NCI-H524 treated with DMSO at 0.1 percent for 48 hours (cell line): ENCODE measurements around the gene ZNF738.
"Not testable (repeated sequence)": the region's sequence is repeated elsewhere in the genome, so short reads cannot be mapped to it uniquely, and the experiment has no call there.

Experiments used
- DNase-seq: peaks from one replicate; lab custom pipeline; 2025; lab: John Stamatoyannopoulos, UW

The ZNF738 gene

DNA sequence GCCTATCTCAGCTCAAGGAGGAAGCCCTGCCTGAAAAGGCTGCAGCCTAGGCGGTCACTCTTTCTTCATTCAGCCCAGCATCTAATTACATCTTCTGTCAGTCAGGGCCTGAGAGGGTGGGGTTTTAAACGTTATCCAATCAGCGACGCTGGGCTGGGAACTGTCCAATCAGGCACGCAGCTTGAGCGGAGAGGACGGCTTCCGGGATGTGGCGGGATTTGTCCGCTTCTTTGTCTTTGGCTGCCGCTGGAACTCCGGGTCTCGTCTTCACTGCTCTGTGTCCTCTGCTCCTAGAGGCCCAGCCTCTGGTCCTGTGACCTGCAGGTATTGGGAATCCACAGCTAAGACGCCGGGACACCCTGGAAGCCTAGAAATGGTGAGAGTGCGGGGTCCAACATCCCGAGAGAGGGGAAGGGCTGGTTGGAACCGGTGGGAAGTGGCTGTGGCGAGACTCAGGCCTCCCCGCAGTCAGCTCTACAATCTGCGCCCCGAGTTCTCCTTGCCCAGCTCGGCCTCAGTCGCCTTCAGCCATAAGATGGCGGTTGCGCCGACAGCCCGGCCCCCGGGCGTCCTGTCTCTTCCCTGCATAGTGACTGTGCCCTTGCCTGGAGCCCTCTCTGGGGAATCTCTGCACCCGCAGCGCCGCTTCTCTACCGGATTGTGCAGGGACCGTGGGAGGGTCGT lies at the start of gene ZNF738:
ZNF738 (plus strand) TSS at position 233 of the 684 bp plus-strand sequence; CDS start at position 374, 141 bp downstream.
- DNase-seq: peak; percentile 93

DNA sequence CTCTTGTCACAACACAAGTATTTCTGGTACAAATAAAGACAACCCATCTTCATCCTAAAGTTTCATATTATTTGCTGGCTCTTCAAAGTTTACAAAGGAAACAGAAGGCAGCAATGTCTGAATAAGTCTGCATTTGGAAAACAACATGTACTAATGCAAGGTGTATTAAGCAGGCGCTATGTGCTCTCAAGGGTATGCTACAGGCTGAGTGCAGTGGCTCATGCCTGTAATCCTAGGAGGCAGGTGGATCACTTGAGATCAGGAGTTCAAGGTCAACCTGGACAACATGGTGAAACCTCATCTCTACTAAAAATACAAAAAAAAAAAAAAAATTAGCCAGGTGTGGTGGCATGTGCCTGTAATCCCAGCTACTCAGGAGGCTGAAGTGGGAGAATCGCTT lies 46.0 kb upstream of the ZNF738 start:
- not testable (repeated sequence) for DNase-seq

GRCh38 chr19:21314676-21315075 lies 44.1 kb upstream of the ZNF738 start:
- DNase-seq: no peak

- DNase-seq: peak; percentile 11
Measured at GRCh38 chr19:21317821-21318220, 41.0 kb upstream of the ZNF738 start.

DNA sequence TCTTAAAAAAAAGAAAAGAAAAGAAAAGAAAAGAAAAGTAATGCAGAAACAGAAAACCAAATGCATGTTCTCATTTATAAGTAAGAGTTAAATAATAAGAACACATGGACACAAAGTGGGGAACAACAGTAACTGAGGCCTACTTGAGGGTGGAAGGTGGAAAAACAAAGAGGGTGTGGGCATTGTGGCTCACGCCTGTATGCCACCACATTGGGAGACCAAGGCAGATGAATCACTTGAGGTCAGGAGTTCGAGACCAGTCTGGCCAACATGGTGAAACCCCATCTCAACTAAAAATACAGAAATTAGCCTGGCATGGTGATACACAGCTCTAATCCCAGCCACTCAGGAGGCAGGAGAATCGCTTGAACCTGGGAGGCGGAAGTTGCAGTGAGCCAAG lies 37.7 kb upstream of the ZNF738 start:
- DNase-seq: no peak

GRCh38 chr19:21321996-21322395 lies 36.8 kb upstream of the ZNF738 start:
- DNase-seq: no peak

- no peak for DNase-seq
Measured at GRCh38 chr19:21322528-21322927, 36.3 kb upstream of the ZNF738 start.

GRCh38 chr19:21323000-21323399 lies 35.8 kb upstream of the ZNF738 start:
- DNase-seq: no peak

- DNase-seq: no peak
Measured at GRCh38 chr19:21326169-21326568, 32.6 kb upstream of the ZNF738 start.

DNA sequence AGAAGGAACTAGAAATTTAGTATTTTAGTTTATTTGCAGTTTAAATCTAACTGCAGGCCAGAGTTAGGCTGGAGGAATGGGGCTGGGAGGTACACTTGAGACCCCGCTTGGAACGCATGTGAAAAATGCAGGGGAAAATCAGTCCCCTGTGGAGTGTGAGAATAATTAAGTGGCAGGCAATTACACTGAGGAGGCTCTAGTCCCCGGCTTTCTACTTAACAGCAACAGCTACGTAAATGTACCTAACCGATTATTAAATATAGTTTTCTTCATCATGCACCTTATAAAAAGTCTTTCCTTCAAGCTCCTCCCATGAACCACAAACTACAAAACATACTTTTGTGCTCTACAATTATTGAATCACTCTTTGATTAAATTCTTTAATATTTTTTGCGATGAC lies 30.4 kb upstream of the ZNF738 start:
- no peak for DNase-seq

DNA sequence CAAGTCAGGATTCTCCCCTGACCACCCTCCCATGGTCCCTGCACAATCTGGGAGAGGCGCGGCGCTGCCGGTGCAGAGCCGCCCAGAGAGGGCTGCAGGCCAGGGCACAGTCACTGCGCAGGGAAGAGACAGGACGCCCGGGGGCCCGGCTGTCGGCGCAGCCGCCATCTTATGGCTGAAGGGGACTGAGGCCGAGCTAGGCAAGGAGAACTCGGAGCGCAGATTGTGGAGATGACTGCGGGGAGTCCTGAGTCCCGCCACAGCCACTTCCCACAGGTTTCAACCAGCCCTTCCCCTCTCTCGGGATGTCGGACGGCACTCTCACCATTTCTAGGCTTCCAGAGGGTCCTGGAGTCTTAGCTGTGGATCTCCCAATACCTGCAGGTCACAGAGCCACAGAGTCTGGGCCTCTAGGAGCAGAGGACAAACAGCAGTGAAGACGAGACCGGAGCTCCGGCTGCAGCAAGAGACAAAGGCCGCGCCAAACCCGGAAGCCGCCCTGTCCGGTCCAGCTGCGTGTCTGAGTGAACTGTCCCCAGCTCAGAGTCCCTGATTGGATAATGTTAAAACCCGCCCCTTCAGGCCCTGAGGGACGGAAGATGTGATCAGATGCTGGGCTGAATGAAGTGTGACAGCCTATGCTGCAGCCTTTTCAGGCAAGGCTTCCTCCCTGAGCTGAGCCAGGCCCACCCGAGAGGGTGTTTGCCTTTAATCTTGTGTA lies 29.8 kb upstream of the ZNF738 start, which contains the start of gene ZNF708:
ZNF708 (minus strand) TSS at position 526 of the 721 bp plus-strand sequence; CDS start at position 328, 198 bp downstream.
- peak; percentile 74 for DNase-seq

- no peak for DNase-seq
Measured at GRCh38 chr19:21335721-21336120, 23.1 kb upstream of the ZNF738 start.

GRCh38 chr19:21344841-21345240 lies 14.0 kb upstream of the ZNF738 start:
- not testable (repeated sequence) for DNase-seq

DNA sequence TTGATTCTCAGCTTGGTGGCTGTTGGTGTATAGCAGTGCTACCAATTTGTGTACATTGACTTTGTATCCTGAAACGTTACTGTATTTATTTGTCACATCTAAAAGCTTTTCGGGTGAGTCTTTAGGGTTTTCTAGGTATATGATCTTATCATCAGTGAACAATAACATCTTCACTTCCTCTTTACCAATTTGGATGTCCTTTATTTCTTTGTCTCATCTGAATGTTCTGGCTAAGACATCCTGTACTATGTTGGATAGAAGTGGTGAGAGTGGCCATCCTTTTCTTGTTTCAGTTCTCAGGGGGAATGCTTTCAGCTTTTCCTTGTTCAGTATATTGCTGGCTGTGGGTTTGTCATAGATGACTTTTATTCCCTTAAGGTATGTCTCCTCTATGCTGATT lies 6.0 kb upstream of the ZNF738 start:
- DNase-seq: no peak

- DNase-seq: no peak
Measured at GRCh38 chr19:21362291-21362690, 3.5 kb downstream of the ZNF738 start.

- DNase-seq: no peak
Measured at GRCh38 chr19:21383980-21384582, 25.3 kb downstream of the ZNF738 start.

- DNase-seq: no peak
Measured at GRCh38 chr19:21396121-21396520, 37.3 kb downstream of the ZNF738 start.

DNA sequence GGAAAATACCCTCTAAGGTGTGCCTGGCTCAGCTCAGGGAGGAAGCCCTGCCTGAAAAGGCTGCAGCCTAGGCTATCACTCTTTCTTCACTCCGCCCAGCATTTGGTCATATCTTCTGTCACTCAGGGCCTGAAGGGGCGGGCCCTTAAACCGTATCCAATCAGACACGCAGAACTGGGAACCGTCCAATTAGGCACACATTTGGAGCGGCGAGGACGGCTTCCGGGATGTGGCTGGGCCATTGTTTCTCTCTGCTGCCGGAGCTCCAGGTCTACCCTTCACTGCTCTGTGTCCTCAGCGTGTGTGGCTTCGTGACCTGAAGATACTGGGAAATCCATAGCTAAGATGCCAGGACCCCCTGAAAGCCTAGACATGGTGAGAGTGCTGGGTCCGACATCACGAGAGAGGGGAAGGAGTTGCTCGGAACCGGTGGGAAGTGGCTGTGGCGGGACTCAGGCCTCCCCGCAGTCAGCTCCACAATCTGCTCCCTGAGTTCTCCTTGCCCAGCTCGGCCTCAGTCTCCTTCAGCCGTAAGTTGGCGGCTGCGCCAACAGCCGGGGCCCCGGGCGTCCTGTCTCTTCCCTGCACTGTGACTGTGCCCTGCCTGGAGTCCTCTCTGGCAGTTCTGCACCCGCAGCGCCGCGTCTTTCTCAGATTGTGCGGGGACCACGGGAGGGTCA lies 38.2 kb downstream of the ZNF738 start, which contains the start of gene ZNF493:
ZNF493 (plus strand) TSS at position 241 of the 680 bp plus-strand sequence; CDS start at position 346, 105 bp downstream.
- DNase-seq: peak; percentile 63

GRCh38 chr19:21398851-21399250 lies 40.1 kb downstream of the ZNF738 start:
- DNase-seq: no peak

DNA sequence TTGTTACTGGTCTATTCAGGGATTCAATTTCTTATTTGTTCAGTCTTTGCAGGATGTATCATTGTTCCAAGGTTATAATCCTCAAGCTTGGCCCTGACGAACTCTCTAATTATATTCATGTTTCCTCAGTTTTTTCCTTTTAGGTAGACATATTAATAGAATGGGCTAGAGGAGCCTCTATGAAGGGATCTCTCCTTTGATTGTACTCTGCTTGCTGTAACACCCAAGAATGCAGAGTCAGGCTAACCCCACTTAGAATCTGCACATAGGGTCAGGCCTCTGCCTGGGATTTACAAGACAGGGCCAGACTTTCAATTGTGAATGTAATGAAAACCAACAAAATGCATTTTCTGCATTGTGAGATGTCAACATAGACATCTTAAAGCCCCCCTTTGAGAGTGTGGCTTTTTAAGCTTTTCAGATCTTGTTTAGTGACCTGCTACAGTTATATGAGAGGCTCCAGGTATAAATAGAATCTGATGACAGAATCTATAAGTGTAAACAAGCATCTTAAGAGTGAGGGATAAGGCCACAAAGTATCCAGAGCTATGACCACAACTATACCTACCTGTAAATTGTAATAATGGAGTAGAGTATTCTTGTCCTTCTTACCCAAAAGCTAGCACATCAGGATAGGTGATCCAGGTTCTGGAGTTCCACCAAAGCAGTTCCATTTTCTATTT lies 43.6 kb downstream of the ZNF738 start:
- no peak for DNase-seq

GRCh38 chr19:21410166-21410565 lies 51.4 kb downstream of the ZNF738 start:
- DNase-seq: no peak

- no peak for DNase-seq
Measured at GRCh38 chr19:21422244-21422643, 63.4 kb downstream of the ZNF738 start.
